ELF-1 (cell line): ENCODE measurements around the gene SERPINA12.
"Not testable (repeated sequence)": the region's sequence is repeated elsewhere in the genome, so short reads cannot be mapped to it uniquely, and the experiment has no call there.

Source experiments
- DNase-seq: peaks from one replicate; pipeline ENCODE4 v3.0.0-alpha.2; 2016; ENCODE audit warnings: low read depth, low spot score

The SERPINA12 gene

GRCh38 chr14:94494085-94494484, 15.2 kb downstream of the SERPINA12 start:
- DNase-seq: no peak

GRCh38 chr14:94491511-94491910, 17.8 kb downstream of the SERPINA12 start:
- DNase-seq: no peak

GRCh38 chr14:94489336-94489735, 19.9 kb downstream of the SERPINA12 start:
- DNase-seq: no peak

- DNase-seq: no peak
Observed at GRCh38 chr14:94486883-94487282, 22.4 kb downstream of the SERPINA12 start.

- peak; percentile 95 for DNase-seq
Observed at GRCh38 chr14:94485944-94486841, 23.1 kb downstream of the SERPINA12 start.

GRCh38 chr14:94484481-94484880, 24.8 kb downstream of the SERPINA12 start:
- no peak for DNase-seq

- DNase-seq: no peak
Observed at GRCh38 chr14:94483729-94484275, 25.5 kb downstream of the SERPINA12 start.

- no peak for DNase-seq
Observed at GRCh38 chr14:94483071-94483451, 26.2 kb downstream of the SERPINA12 start.

- DNase-seq: not testable (repeated sequence)
Observed at GRCh38 chr14:94482132-94483070, 26.9 kb downstream of the SERPINA12 start.

GRCh38 chr14:94481468-94482131, 27.7 kb downstream of the SERPINA12 start:
- no peak for DNase-seq

GRCh38 chr14:94480809-94481208, 28.5 kb downstream of the SERPINA12 start:
- no peak for DNase-seq

GRCh38 chr14:94478420-94478819, 30.8 kb downstream of the SERPINA12 start:
- no peak for DNase-seq

- DNase-seq: no peak
Observed at GRCh38 chr14:94476023-94476422, 33.2 kb downstream of the SERPINA12 start, which contains the start of gene SERPINA9. TSS of gene SERPINA9 (minus strand) at chr14:94476197. CDS start at chr14:94469840, 6,357 bp downstream.

- peak; percentile 23 for DNase-seq
Observed at GRCh38 chr14:94474581-94475031, 34.7 kb downstream of the SERPINA12 start.

GRCh38 chr14:94473666-94474410, 35.4 kb downstream of the SERPINA12 start:
- no peak for DNase-seq

GRCh38 chr14:94472842-94473241, 36.4 kb downstream of the SERPINA12 start:
- no peak for DNase-seq

GRCh38 chr14:94471045-94471444, 38.2 kb downstream of the SERPINA12 start:
- DNase-seq: no peak

GRCh38 chr14:94470311-94470710, 39.0 kb downstream of the SERPINA12 start:
- DNase-seq: no peak

GRCh38 chr14:94469261-94469660, 40.0 kb downstream of the SERPINA12 start:
- DNase-seq: no peak

GRCh38 chr14:94467728-94468520, 41.3 kb downstream of the SERPINA12 start:
- no peak for DNase-seq
